GM19455 (cell line): ENCODE measurements around the gene ANKRD6.

Experiments
- ATAC-seq: cut with Tn5 transposase; IDR thresholded peaks from one replicate; pipeline ENCODE4 v1.9.1; 2021; ENCODE audit not compliant: unreplicated experiment

Gene ANKRD6

GRCh38 chr6:89682991-89683390, 250.0 kb downstream of the ANKRD6 start:
- ATAC-seq, result no peak
